ENCODE data around the gene TBC1D2.
"Not testable (repeated sequence)": the region's sequence is repeated elsewhere in the genome, so short reads cannot be mapped to it uniquely, and the experiment has no call there.

TBC1D2 gene

DNA sequence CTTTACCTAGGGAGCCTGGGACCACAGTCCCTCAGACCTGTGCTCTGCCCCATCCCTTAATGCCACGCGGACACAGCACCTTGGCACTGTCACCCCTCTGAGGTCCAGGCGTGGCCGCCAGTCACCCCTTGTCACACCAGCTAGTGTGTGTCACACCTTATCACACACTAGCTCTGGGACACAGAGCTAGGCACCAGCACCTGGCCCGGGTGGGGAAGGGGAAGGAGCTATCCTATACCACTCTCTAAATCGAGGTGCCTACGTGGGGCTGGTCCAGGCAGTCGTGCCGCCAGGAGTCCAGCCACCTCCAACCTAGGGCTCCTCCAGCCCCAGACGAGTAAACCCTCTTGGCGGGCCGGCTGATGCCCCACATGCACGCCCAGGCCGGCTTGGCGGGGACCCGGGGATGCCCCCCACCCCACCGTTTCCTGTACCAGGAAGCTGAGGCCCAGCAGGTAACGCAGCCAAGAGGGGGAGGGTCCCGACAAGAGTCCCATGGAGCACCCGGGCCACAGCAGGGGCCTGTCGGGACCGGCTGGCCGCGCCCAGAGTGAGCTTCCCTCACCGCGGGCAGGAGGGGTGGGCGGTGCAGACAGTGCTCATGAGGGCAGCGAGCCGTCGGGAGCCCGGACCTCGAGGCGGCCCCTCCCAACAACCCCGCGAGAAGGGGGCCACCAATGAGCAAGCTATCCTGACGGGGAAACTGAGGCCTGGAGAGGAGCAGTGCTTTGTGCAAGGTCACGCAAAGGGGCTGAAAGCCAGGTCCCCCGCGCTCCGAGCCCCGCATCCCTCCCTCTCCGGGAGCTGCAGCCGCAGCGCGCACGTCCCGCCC is 63.6 kb downstream of the TBC1D2 start:
- no peak for DNase-seq (ENCODE audit: low read depth)

DNA sequence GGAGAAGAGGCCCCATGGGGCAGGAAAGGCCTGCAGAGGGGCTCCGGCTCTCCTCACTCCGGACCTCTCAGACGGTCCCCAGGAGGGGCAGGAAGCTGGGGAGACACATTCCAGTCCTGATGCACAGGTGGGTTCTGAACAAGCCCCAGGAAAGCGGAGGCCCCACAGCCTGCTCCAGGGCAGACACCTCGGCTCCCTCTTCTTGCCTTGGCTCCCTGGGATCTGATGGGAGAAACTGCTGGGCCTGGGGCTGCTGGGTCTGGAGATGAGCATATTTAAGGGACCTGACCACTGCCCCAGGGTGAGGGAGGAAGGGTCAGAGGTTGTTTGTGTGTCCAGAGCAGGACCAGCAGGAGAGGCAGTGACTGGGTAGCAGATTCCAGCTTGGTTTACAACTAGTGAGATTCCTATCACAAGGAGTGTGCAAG is 64.3 kb downstream of the TBC1D2 start:
- DNase-seq (ENCODE audit: low read depth): no peak

DNA sequence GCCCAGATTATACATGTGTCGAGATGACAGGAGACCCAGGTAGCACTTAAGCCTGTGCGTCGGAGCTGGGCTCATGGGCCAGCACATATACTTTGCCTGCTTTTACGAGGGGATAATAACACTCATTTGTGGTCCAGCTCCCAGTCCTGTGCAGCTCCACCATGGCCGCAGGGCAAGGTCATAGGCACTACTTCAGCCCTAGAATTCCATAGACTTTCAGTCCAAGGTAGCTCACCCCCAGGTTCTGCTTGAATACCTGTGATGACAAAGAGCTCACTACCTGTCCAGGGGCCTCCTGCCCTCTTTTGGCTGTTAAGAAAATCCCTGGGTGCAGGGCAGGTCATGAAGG is 64.7 kb downstream of the TBC1D2 start:
- no peak for DNase-seq (ENCODE audit: low read depth)

DNA sequence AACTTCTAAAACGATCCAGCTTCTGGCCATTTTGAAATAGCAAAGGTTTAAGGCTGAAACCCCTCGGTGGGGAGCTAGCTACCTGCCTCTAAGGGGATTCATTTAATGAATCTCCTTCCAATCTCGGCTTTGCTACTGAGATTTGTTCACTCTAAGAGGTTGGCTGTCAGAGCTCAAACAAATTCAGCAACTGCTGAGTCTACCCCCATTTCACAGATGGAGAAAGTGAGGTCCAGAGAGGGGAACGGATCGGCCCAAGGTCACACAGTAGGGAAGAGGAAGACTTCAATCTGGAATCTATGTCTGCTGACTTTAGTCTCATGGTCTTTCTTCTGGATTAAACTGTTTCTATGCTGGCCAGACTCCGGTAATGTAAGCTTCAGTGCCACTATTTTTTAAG is 66.0 kb downstream of the TBC1D2 start:
- DNase-seq (ENCODE audit: low read depth): no peak

DNA sequence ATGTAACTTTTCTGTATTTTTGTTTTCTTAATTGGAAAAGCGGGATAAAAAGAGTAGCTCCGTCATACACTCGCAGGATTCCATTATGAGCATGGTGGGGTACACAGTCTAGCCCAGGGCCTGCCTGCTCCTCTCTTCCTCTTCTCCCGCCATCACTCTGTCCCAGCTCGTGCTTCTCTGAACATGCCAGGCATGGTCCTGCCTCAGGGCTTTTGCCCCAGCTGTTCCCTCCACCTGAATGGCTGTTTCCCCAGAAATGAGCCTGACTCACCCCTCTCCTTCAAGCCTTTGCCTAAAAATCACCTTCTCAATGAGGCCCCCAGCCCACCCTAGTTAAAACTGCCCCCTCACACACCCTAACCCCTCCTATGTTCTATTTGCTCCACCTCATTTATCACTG is 67.5 kb downstream of the TBC1D2 start:
- no peak for DNase-seq (ENCODE audit: low read depth)

DNA sequence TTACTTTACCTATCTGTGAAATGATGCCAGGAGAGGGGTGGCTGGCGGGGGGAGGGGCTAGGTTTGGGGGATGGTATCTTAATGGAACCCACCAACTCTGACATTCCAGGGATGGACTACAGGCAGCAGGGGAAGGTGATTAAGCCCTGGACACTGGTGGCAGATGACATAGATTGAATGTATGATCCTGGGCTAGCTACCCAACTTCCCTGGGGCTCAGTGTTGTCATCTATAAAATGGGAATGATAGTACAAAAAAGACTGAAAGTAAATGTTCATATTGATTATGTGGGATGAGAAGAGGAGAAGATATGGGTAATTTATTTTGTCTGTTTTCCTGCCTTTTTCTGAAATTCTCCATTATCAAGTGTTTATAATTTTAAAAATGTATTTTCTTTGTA is 69.2 kb downstream of the TBC1D2 start:
- no peak for DNase-seq (ENCODE audit: low read depth)

DNA sequence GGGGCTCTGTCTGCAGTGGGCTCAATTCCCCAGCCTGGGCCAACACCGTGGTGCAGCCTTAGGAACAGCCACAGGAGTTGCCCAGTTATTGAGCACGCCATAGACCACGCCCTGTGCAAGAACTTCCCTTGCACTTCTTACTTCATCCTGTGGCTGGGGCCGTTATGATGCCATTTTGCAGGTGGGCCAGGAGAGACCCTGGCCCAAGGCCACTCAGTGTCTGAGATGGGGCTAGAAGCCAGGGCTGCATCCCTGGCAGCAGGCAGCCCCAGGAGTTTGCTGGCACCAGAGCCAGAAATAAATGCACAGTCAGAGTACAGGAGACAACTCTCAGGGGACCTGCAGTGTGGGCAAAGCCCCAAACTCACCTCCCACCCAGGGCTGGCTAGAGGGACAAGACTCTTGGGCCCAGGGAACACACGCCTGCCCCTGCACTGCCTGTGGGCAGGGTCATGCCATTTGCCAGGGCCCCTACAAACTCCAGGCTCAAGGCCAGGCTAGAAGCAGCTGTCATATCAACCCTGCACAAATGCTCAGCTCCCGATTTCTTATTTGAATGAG is 69.8 kb downstream of the TBC1D2 start:
- no peak for DNase-seq (ENCODE audit: low read depth)

DNA sequence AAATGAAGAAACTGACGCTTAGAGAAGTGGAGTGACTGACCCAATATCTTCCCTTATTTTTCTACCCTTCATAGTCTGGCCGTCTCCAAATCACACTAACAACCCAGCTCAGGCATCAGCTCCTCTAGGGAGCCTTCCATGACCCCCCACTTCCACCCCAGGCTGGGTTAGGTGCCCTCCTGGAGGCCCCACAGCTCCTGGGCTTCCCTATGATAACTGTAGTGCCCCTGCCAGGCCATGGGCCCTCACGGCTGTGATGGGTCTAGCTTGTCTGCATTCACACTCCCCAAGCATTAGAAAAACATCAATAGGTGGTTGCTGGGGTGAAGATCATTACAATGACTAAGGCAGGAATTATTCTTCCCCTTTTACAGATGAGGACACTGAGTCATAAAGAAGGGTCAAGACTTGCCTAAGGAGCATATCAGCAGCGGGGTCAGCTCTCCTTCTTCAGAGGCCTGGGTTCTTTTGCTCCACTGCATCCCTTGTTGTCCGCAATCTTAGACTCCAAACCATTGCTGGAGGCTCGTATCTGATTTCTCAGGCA is 70.4 kb downstream of the TBC1D2 start:
- no peak for DNase-seq (ENCODE audit: low read depth)

DNA sequence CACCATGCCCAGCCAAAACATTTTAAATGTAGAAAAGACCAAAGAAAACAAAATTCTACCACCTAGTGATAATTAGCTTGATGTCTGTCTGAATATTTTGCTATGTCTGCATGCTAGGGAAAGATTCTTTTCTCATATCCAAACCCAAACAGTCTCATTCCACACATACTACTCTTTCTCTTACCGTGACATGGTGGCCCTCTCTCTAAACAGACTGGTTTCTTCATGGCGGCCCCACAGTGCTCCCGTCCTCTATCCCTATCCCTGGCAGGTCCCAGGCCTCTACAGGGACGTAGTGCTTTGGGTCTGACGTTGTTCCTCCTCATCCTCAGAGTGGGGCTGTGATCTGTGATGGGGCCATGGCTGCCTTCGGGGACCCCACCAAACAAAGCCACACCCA is 71.1 kb downstream of the TBC1D2 start:
- DNase-seq (ENCODE audit: low read depth): no peak

DNA sequence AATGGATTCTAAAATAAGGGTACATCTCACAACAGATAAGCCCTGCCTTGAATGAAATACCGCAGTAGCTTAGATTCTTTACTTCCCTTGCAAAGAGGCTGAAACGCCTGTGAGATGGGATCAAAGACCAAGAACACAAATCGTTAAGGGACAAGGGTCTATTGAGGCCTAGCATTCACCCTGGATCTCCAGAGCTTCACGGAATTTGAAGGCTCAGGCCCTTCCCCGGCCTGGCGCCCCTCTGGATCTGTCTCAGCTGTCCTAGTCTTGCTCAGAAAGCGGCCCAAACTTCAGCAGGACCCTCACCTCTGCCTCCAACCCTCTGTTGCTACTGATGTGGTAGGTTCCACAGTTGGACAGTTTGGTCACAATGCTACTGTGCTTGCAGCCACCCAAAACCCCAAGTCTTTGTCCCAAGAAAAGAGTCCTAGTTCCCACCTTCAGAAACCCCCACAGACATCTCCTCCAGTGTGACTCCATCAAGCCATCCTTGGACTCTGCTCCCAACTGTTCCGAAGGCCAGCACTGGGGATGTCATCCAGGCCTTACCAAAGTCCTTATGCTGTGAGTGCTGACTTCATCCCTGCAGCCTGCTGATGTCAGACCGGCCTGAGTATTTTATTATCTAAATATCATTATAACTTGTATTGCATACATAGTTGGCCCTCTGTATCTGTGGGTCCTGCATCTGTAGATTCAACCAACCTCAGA is 72.4 kb downstream of the TBC1D2 start:
- no peak for DNase-seq (ENCODE audit: low read depth)

DNA sequence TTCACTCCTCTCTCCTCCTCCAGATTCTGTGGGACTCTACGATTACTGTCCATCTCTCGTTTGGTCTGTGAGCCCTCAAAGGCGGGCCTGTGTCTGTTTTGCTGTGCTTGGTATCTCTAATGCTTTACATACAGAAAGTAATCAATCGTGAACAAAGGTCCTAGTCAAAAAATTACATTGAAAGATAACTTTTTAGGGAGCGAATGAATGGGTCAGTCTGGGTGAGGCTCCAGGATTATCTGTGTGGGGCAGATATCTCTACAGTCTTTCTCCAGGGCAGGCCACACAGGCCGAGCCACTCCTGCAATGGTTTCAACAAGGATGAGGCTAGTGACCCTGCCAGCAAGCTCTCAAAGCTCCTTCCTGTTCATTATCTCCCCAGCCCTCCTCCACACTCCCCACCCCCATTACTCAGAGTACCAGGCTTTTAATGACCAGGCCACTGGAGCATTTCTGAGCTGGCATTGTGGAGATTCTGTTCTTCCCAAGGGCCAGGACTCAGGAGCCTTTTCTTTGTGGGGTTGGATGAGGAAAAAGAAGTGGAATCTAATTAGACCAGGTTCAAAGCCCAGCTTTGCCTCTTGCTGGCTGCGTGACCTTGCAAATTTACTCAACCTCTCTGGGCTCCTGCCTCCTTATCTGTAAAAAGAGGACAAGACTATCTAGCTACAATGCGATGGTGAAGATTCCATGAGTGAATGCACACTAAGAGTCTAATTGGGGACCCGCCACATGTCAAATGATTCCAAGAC is 73.2 kb downstream of the TBC1D2 start:
- no peak for DNase-seq (ENCODE audit: low read depth)

DNA sequence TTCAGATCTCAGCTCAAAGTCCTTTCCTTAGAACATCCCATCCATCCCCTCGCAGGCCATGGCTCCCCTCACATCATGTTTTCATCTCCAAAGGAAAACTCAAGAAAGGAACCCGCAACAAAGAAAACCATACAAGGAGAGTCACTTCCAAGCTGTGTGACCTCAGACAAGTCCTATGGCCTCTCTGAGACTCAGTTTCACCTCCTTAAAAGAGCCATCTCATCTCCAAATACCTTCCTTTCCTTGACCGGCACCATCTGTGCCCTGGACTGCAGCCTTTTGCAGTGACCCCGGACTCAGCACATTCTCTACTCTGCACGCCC is 73.7 kb downstream of the TBC1D2 start:
- no peak for DNase-seq (ENCODE audit: low read depth)

DNA sequence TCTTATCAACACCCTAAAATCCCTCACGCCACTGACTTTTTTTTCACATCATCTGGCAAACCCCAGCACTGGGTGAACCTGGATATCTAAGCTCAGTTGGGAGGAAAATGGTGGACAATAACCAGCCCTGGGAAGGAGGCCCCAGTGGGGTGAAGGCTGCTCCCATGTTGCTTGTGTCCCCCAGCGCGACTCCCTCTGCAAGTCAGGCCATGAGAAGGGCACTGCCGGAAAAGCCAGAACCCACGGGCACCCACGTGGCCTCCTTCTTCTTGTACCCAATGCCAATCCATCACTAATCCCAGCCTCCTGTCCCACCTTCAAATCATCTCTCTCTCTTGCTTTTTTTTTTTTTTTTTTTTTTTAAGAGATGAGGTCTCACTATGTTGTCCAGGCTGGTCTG is 74.5 kb downstream of the TBC1D2 start:
- no peak for DNase-seq (ENCODE audit: low read depth)

DNA sequence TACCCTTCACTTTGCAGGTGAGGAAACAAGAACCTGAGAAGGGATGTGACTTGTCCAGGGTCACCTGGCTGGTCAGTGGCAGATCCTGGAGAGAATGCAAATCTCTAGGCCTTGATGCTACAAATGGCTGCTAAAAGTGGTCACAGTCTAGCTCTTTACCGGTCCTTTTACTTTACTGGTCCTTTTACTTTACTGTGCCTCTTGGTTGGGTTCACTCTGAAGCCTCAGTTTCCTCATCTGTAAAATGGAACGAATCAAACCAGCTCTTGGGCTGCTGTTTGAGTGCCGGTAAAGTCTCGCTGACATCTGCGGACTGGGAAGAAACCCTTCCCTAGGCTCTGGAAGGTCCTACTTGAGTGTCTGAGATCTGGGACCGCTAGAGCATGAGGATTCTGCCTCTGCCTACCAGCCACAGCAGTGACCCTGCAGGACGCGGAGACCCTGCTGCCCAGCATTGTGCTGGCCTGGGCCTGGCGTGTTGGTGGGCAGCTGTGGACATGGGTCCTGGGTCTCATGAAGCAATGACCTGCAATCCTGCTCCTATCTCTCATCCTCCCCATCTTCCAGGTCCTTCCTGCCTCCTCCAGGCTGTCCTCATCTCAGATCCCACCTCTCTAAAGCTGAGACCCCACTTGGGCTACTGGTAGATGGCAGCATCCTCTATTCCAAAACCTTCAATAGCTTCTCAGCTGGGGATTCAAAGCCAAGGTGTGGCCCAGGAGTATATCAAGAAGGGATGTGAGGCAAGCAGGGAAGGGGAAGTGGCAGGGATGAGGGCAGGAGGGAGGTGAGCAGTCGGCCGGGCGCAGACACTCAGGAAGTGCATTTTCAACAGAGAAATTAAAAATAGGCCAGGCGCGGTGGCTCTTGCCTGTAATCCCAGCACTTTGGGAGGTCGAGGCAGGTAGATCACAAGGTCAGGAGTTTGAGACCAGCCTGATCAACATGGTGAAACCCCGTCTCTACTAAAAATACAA is 76.3 kb downstream of the TBC1D2 start:
- DNase-seq (ENCODE audit: low read depth): no peak

DNA sequence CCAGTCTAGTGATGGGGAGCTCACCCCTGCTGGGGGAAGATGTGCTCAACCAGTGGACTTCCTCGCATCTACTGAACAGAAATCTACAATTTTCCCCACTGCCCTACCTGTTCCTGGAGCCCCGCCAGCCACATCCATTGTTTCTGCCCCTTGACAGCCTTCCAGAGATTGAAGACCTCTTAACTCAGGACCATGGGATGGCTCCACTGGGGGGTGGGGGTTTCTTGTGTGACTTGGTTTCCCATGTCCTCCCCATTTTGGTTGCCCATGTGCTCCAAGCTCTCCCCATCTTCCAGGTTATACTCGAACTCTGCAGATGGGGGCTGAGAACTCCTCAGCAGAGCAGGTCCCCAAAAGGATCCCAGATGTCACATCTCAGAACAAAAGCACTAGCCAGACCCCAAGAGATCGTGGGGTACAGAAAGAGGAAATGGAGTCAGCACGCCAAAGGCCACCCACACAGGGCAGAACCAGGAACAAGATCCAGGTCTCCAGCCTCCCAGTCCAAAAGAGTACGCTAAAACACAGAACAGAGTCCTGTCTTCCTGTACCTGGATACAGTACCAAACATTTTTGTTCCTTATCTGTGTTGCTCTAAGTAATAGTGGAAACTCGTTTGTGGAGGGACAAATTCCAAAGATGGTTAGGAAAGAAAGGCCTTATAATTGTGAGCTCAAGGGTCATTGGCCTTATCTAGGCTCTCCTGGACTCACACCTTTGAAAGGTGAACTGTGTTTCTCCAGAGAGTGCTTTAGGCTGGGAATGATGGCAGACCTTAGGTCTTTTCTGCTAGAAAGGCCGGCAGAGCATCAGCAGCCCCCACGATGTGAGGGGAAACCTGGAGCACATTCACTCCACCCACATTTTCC is 78.8 kb downstream of the TBC1D2 start:
- DNase-seq (ENCODE audit: low read depth): no peak

DNA sequence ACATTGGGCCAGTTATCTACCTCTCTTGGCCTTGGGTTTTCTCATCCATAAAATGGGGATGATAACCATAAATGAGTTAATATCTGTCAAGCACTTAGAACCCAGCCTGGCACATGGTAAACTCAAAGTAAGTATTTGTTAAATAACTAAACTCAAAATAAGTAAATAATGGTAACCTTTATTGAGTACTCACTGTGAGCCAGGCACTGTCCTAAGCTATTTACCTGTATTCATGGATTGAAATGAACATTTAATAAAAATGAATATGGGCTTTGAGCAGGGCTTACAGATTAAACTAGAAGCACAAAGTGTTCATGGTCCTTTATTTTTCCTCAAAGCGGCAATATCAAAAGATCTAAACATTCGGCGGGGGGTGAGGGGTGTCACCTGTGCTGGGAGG is 79.7 kb downstream of the TBC1D2 start:
- DNase-seq (ENCODE audit: low read depth): no peak

DNA sequence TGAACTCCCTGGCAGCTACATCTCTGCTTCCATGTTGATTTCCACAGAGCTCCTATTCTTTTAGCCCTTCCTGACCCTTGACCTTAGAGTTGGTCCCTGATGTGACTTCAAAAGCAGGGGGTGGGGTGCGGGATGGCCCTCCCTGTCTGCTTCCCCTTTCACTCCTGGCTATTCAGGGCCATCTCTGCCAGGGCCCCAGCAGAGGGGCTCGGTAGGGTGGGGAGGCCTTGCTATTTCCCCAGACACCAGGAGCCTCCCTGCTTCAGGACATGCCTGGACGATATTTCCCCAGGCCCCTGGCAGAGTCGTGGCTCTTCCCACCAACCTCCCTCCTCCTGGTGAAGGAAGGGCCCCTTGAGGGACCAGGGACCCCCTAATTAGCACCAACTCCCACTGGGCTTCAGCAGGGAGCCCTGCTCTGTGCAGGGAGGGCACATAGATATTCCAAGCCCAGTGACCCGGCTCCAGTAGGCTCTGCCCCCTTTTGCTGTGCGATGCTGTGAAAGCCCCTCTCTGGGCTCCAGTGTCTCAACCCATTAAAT is 80.3 kb downstream of the TBC1D2 start:
- DNase-seq (ENCODE audit: low read depth): no peak

DNA sequence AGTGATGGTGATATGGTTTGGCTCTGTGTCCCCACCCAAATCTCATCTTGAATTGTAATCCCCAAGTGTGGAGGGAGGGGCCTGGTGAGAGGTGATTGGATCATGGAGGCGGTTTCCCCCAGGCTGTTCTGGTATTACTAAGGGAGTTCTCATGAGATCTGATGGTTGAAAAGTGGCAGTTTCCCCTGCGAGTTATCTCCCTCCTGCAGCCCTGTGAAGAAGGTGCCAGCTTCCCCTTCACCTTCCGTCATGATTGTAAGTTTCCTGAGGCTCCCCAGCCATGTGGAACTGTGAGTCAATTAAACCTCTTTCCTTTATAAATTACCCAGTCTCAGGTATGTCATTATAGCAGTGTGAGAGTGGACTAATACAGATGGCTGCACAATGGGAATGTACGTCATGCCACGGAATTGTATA is 80.9 kb downstream of the TBC1D2 start:
- DNase-seq (ENCODE audit: low read depth): not testable (repeated sequence)

DNA sequence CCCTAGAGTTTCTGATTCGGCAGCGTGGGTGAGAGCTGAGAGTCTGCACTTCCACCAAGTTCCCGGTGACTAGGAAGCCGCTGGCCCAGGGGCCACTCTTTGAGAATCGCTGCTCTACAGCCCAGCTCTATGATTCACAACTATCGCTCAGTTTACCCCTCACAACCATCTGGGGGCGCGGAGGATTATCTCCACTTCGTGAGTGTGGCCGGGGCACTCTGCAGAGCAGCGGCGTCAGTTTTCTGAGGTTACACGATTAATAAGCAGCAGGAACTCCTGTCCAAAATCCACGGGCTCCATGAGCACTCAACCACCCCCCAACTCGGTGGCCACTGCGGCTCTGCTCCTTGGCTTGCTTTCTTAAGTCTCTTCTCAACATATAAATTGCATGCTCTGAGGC is 82.3 kb downstream of the TBC1D2 start:
- DNase-seq (ENCODE audit: low read depth): no peak

DNA sequence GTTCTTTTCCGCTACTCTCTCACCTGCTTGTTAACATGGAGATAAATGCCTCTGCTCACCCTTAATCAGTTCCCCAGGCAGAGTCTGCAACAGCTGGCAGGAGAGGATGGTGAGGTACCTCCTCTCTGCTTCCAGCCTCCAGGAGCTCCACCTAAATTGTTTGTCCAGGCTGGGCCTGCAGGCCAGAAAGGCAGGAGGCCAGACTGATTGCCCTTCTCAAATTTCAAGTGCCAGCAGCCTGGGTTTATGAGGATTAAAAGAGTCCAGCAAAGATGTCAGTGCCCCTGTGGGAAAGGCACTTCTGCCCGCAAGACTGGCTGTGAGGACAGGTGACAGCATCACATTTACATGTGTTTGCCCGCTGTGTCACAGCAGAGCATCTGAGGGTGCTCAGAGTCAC is 82.8 kb downstream of the TBC1D2 start:
- peak; percentile 8 for DNase-seq (ENCODE audit: low read depth)
